ENCODE data around the gene CHST14.

The CHST14 gene

DNA sequence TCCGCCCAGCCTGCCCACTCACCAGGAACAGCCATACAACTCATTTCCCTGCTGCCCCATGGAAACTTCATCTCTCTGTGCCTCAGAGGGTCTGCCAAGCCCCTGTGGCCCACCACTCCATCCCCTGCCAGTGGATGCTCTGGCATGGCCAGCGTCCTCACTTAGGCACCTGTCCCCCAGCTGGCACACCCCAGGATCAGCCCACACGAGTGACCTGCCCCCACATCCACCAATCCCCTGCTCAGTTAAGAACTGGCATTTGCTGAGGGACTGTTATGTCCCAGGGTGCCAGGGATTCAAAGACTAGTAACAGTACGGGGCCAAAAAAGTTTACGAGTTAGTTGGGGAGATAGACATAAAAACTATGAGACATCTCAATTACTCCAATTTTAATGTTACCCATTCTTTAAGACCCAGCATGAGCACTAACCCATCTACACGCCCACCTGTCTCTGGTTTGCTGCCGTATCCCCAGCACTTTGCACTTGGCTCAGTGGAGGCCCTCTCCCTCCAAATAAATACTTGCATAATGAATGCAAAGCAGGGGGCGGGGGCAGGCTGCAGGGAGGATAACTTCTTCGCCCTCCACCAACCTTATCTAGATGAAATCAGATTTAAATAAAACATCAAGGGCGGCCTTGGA is 41.6 kb upstream of the CHST14 start:
- no peak for DNase-seq
- H3K36me3 ChIP-seq (replicated peaks; ENCODE audit: insufficient read depth, low read length): no peaks in the 10 kb centered on the region
- no peaks in the 10 kb centered on the region for H3K9me3 ChIP-seq (replicated peaks; ENCODE audit: insufficient read depth, low read length)
- H3K27me3 ChIP-seq (replicated peaks; ENCODE audit: insufficient read depth, low read length): no peaks in the 10 kb centered on the region
- H3K79me2 ChIP-seq (ENCODE audit: low read length): no peaks in the 10 kb centered on the region
- H3K4me2 ChIP-seq (ENCODE audit: low read depth, low read length): no peak overlapping the region
- no peaks in the 10 kb centered on the region for H3K9me2 ChIP-seq (replicated peaks; ENCODE audit: insufficient read depth, low read length)
- TF ChIP-seq EZH2phosphoT487 (IDR thresholded peaks at IDR 0.05; ENCODE audit: low read length) (no peak), CTCF (IDR thresholded peaks at IDR 0.05; ENCODE audit: low read length) (no peak), EZH2 (optimal IDR thresholded peaks at IDR 0.05; ENCODE audit: low read depth, low read length) (no peak)
- H3K4me1 ChIP-seq (ENCODE audit: low read length): no peaks in the 10 kb centered on the region
- H4K20me1 ChIP-seq (ENCODE audit: insufficient read depth, low read length): no peaks in the 10 kb centered on the region
- no peaks in the 10 kb centered on the region for H3F3A ChIP-seq (ENCODE audit: insufficient read depth, low read length)
- H3K27ac ChIP-seq (ENCODE audit: low read length): no peak overlapping the region
- H2AFZ ChIP-seq (ENCODE audit: low read length): no peak overlapping the region
- H3K9ac ChIP-seq (ENCODE audit: low read length): no peak overlapping the region
- H3K4me3 ChIP-seq (ENCODE audit: low read length): no peak overlapping the region

- Histone ChIP-seq H3K9me3 (replicated peaks; ENCODE audit: insufficient read depth, low read length) (no peaks in the 10 kb centered on the region), H3K27ac (ENCODE audit: low read length) (no peak overlapping the region), H3K79me2 (ENCODE audit: low read length) (no peaks in the 10 kb centered on the region), H3F3A (ENCODE audit: insufficient read depth, low read length) (no peaks in the 10 kb centered on the region), H3K9me2 (replicated peaks; ENCODE audit: insufficient read depth, low read length) (no peaks in the 10 kb centered on the region), H3K4me1 (ENCODE audit: low read length) (no peaks in the 10 kb centered on the region), H3K4me3 (ENCODE audit: low read length) (no peak overlapping the region), H3K9ac (ENCODE audit: low read length) (no peak overlapping the region), H3K4me2 (ENCODE audit: low read depth, low read length) (no peak overlapping the region), H3K27me3 (replicated peaks; ENCODE audit: insufficient read depth, low read length) (no peaks in the 10 kb centered on the region), H2AFZ (ENCODE audit: low read length) (no peak overlapping the region), H4K20me1 (ENCODE audit: insufficient read depth, low read length) (no peaks in the 10 kb centered on the region), H3K36me3 (replicated peaks; ENCODE audit: insufficient read depth, low read length) (no peaks in the 10 kb centered on the region)
- no peak for DNase-seq
- TF ChIP-seq EZH2phosphoT487 (IDR thresholded peaks at IDR 0.05; ENCODE audit: low read length) (no peak), EZH2 (optimal IDR thresholded peaks at IDR 0.05; ENCODE audit: low read depth, low read length) (no peak), CTCF (IDR thresholded peaks at IDR 0.05; ENCODE audit: low read length) (no peak)
Observed at GRCh38 chr15:40430271-40430805, 40.4 kb upstream of the CHST14 start.

DNA sequence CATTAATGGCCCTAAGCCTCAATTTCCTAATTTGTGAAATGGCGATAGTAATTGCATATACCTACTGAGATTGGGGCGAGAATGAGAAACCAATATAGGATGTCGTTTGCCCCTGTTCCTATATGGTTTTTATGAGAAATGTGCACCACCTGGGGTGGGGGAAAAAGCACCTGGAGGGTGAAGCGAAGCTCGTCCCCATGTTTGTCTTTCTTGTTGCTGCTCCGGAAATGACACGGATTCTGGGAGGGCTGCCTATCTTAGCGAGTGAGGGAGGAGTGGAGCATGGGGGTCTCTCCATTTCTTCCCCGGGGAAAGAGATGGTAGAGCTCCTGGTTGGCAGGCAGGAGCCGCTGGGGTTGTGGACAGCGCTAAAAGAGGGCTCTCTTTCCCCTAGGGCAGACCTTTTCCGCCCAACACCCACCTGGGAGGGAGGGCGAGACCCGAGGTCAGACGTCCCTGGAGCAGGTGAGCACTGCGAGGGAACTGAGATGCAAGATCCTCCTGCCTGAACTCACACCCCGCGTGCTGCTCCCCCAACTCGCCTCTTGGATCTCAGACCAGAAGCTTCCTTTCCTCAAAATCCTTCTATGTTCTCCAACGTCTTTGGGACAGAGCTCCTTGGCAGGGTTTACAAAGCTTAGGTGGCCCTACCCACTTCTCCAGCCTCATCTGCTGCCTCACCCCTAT is 35.6 kb upstream of the CHST14 start:
- H3K9me3 ChIP-seq (replicated peaks; ENCODE audit: insufficient read depth, low read length): no peaks in the 10 kb centered on the region
- no peaks in the 10 kb centered on the region for H3K9me2 ChIP-seq (replicated peaks; ENCODE audit: insufficient read depth, low read length)
- H3K9ac ChIP-seq (ENCODE audit: low read length): no peak overlapping the region
- DNase-seq: no peak
- H3K4me3 ChIP-seq (ENCODE audit: low read length): no peak overlapping the region
- no peaks in the 10 kb centered on the region for H4K20me1 ChIP-seq (ENCODE audit: insufficient read depth, low read length)
- peaks cover 9% of the 10 kb centered on the region for H3F3A ChIP-seq (ENCODE audit: insufficient read depth, low read length)
- no peaks in the 10 kb centered on the region for H3K36me3 ChIP-seq (replicated peaks; ENCODE audit: insufficient read depth, low read length)
- no peak overlapping the region for H2AFZ ChIP-seq (ENCODE audit: low read length)
- no peak overlapping the region for H3K27ac ChIP-seq (ENCODE audit: low read length)
- H3K4me2 ChIP-seq (ENCODE audit: low read depth, low read length): no peak overlapping the region
- TF ChIP-seq EZH2 (optimal IDR thresholded peaks at IDR 0.05; ENCODE audit: low read depth, low read length) (no peak), CTCF (IDR thresholded peaks at IDR 0.05; ENCODE audit: low read length) (no peak), EZH2phosphoT487 (IDR thresholded peaks at IDR 0.05; ENCODE audit: low read length) (no peak)
- no peaks in the 10 kb centered on the region for H3K79me2 ChIP-seq (ENCODE audit: low read length)
- no peaks in the 10 kb centered on the region for H3K4me1 ChIP-seq (ENCODE audit: low read length)
- H3K27me3 ChIP-seq (replicated peaks; ENCODE audit: insufficient read depth, low read length): peaks cover 33% of the 10 kb centered on the region

Measured in MM.1S (cell line).